GM12892 (cell line): ENCODE results near the gene GAPT.

Experiments
- POLR2A ChIP-seq: IDR thresholded peaks from 2 replicates; pipeline ENCODE4 v1.6.1; 2011; ENCODE audit warnings: low read depth, low read length, control low read depth
- POLR2AphosphoS5 ChIP-seq: IDR thresholded peaks from 2 replicates; pipeline ENCODE4 v1.6.1; 2011; ENCODE audit warnings: low read depth, low read length, control low read depth
- TAF1 ChIP-seq: IDR thresholded peaks from 2 replicates; pipeline ENCODE4 v1.6.1; 2011; ENCODE audit warnings: low read depth, mild to moderate bottlenecking, control low read depth, low read length, borderline replicate concordance

- no peak for TF ChIP-seq POLR2AphosphoS5
- no peak for TF ChIP-seq POLR2A
- no peak for TF ChIP-seq TAF1
These were observed 14.3 kb downstream of the GAPT start for GRCh38 chr5:58505502-58505901.
